GM12873 (cell line): ENCODE results near the gene RBBP5.

Source experiments
- CTCF ChIP-seq: IDR thresholded peaks from 2 replicates; pipeline ENCODE4 v1.5.1; 2012; ENCODE audit warnings: low read depth, mild to moderate bottlenecking, moderate library complexity, low read length, control low read depth; ENCODE audit not compliant: insufficient read depth; ENCODE audit errors: missing control alignments

The RBBP5 gene

DNA sequence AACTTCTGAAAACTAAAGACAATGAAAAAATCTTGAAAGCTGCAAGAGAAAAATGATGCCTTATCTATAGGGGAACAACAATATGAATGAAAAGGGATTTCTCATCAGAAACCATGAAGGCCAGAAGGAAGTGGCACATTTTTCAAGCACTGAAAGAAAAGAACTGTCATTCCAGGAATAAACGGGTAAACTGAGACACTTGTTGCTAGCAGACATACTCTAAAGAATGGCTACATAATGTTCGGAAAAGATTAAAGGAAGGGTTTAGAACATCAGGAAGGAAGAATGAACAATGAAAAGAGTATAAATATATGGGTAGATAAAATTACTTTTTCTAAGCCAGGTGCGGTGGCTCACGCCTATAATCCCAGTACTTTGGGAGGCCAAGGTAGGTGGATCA is 14.5 kb downstream of the RBBP5 start:
- no peak for TF ChIP-seq CTCF

DNA sequence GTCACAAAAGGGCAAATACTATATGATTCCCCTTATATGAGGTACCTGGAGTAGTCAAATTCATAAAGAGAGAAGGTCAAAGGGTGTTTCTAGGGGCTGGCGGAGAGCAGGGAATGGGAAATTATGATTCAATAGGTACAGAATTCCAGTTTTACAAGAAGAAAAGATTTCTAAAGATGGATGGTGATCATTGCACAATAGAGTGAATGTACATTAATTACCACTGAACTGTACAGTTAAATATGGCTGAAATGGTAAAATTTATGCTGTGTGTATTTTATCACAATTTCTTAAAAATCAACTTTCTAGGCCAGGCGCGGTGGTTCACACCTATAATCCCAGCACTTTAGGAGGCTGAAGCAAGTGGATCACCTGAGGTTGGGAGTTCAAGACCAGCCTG is 19.4 kb downstream of the RBBP5 start:
- no peak for TF ChIP-seq CTCF

DNA sequence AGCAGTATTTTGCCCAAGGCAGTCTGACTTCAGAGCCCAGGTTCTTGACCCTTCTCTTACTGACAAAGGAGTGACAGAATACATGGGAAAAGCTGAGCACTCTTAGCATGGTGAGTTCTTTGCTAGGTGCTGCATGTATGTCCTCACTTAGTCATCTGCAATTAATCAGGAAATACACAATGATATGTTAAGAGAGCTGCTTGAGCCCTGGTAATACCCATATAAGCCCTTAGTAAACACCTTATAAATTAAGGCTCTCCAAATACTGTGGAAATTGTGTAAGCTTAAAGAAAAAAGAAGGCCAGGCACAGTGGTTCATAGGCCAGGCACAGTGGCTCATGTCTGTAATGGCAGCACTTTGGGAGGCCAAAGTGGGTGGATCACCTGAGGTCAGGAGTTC is 23.5 kb downstream of the RBBP5 start:
- no peak for TF ChIP-seq CTCF

- no peak for TF ChIP-seq CTCF
These were observed 26.4 kb downstream of the RBBP5 start for GRCh38 chr1:205095422-205095821.

GRCh38 chr1:205091043-205091740 is 30.6 kb downstream of the RBBP5 start:
- no peak for TF ChIP-seq CTCF

GRCh38 chr1:205088341-205088740 is 33.4 kb downstream of the RBBP5 start:
- no peak for TF ChIP-seq CTCF

GRCh38 chr1:205084360-205084759 is 37.4 kb downstream of the RBBP5 start, which contains the start of gene TMEM81:
TMEM81 (minus strand) TSS chr1:205084460; CDS start chr1:205084320, 140 bp downstream.
- no peak for TF ChIP-seq CTCF
